HepG2 (cell line): Measurements from ENCODE around the gene TRPC1. TPM values are rescaled to one million over a fixed set of nuclear protein-coding genes. Genes with fewer than 3 reads are reported as not detected.
A peak's percentile ranks its signal among the peaks of the same experiment; 100 is the strongest.

Source experiments
- BCL6 ChIP-seq: IDR thresholded peaks from 2 replicates; pipeline ENCODE4 v1.6.1; 2016; ENCODE audit warnings: missing genetic modification reagents, missing compliant biosample characterization
- KLF15 ChIP-seq: sonication (generic); formaldehyde crosslinking; IDR thresholded peaks from 2 replicates; pipeline ENCODE4 v1.8.1; 2023; ENCODE audit warnings: borderline replicate concordance, mild to moderate bottlenecking, inconsistent platforms, missing genetic modification reagents, mixed read lengths
- NFKBIZ ChIP-seq: IDR thresholded peaks from 2 replicates; pipeline ENCODE4 v1.6.1; 2018; ENCODE audit warnings: missing genetic modification reagents, missing compliant biosample characterization
- POGZ ChIP-seq: sonication (generic); formaldehyde crosslinking; IDR thresholded peaks from 2 replicates; pipeline ENCODE4 v1.4.0; 2020; ENCODE audit warnings: mild to moderate bottlenecking, missing genetic modification reagents
- SALL1 ChIP-seq: sonication (generic); formaldehyde crosslinking; IDR thresholded peaks from 2 replicates; pipeline ENCODE4 v1.8.0; 2022; ENCODE audit warnings: mild to moderate bottlenecking, missing genetic modification reagents
- SP4 ChIP-seq: sonication (generic); formaldehyde crosslinking; IDR thresholded peaks from 2 replicates; pipeline ENCODE4 v1.8.1; 2023; ENCODE audit warnings: mild to moderate bottlenecking, missing genetic modification reagents
- TBX2 ChIP-seq: sonication (generic); formaldehyde crosslinking; IDR thresholded peaks from 2 replicates; pipeline ENCODE4 v1.5.0; 2020; ENCODE audit warnings: missing genetic modification reagents, mild to moderate bottlenecking, borderline replicate concordance
- TEAD2 ChIP-seq: sonication (generic); formaldehyde crosslinking; IDR thresholded peaks from 2 replicates; pipeline ENCODE4 v1.9.0; 2021; ENCODE audit warnings: missing genetic modification reagents
- TMF1 ChIP-seq: sonication (generic); formaldehyde crosslinking; IDR thresholded peaks from 2 replicates; pipeline ENCODE4 v1.8.1; 2022; ENCODE audit warnings: low read depth, missing genetic modification reagents
- TOE1 ChIP-seq: sonication (generic); formaldehyde crosslinking; IDR thresholded peaks from 2 replicates; pipeline ENCODE4 v1.4.0; 2020; ENCODE audit warnings: mild to moderate bottlenecking, missing genetic modification reagents
- ZNF3 ChIP-seq: IDR thresholded peaks from 2 replicates; pipeline ENCODE4 v1.7.0; 2017; ENCODE audit warnings: inconsistent platforms
- ZNF326 ChIP-seq: sonication (generic); formaldehyde crosslinking; IDR thresholded peaks from 2 replicates; pipeline ENCODE4 v1.4.0; 2020; ENCODE audit warnings: missing genetic modification reagents, borderline replicate concordance
- ZNF44 ChIP-seq: sonication (generic); formaldehyde crosslinking; IDR thresholded peaks from 2 replicates; pipeline ENCODE4 v1.5.1; 2020; ENCODE audit warnings: mild to moderate bottlenecking, missing genetic modification reagents
- ZNF496 ChIP-seq: sonication (generic); formaldehyde crosslinking; IDR thresholded peaks from 2 replicates; pipeline ENCODE4 v1.8.1; 2023; ENCODE audit warnings: mild to moderate bottlenecking, moderate library complexity, missing genetic modification reagents; ENCODE audit not compliant: insufficient replicate concordance
- ZSCAN29 ChIP-seq: sonication (generic); formaldehyde crosslinking; conservative IDR thresholded peaks from 2 replicates; pipeline ENCODE4 v1.4.0; 2020; ENCODE audit warnings: mild to moderate bottlenecking, missing genetic modification reagents
- polyA plus RNA-seq, 8 experiments: library from polyadenylated mRNA; depleted of rRNA in 3 of 8; stranded (reverse) in 7 of 8; unstranded in 1 of 8; fragments of >200 nt; fragmentation: Illumina TruSeq in 4 of 8; extraction: Trizol in 4 of 8; gene quantifications; 2 replicates each; pipeline versions ENCODE4 v1.2.1 to v1.2.3, GENCODE V29; 2011 to 2016; ENCODE audit warnings: low read depth in 4 of 8, missing spikeins in 1 of 8, mixed read lengths in 1 of 8; ENCODE audit not compliant: insufficient read depth in 1 of 8
- total RNA-seq, 5 experiments: library from RNA; depleted of rRNA; stranded (reverse); fragments of >200 nt; fragmentation: Illumina TruSeq; extraction: Trizol; gene quantifications; 2 replicates each; pipeline ENCODE4 v1.2.3, GENCODE V29; 2016; ENCODE audit warnings: low read depth in 1 of 5
- TF ChIP-seq, protein P1 (sequence below): sonication (generic); formaldehyde crosslinking; IDR thresholded peaks from 2 replicates; pipeline ENCODE4 v1.5.0; 2020; ENCODE audit warnings: mild to moderate bottlenecking, missing genetic modification reagents, borderline replicate concordance
- TF ChIP-seq, protein P2 (sequence below): sonication (generic); formaldehyde crosslinking; IDR thresholded peaks from 2 replicates; pipeline ENCODE4 v1.4.0; 2020; ENCODE audit warnings: missing genetic modification reagents

TRPC1 gene
- total and polyA plus RNA-seq, 2 of the 13 experiments (the other 11 are each of a cell fraction or from before 2014, with no cell fraction given) = 10.8 to 13.1 TPM

DNA sequence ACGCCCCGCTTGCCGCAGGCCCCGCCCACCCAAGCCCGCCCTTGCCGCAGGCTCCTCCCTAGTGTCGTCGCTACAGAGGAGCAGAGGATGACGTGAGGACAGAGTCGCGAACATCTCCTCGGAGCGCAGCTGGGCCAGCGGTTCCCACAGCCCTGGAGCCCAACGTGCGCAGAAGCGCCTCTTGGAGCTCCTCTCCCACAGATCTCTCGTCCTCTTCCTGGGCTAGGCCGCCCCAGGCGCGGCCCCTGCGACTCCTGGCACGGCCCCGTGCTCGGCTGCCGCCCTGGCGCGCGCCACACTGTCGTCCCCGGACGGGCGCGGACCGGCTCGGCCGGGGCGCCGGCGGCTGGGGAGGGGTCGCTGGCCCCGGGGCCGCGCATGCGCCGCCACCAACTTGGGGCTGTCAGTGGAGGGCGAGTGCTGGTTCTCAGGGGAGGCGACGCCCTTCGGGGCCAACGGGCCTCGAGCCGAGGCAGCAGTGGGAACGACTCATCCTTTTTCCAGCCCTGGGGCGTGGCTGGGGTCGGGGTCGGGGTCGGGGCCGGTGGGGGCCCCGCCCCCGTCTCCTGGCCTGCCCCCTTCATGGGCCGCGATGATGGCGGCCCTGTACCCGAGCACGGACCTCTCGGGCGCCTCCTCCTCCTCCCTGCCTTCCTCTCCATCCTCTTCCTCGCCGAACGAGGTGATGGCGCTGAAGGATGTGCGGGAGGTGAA is at the start of gene TRPC1 (continued):
- TF ChIP-seq, protein P1, sequence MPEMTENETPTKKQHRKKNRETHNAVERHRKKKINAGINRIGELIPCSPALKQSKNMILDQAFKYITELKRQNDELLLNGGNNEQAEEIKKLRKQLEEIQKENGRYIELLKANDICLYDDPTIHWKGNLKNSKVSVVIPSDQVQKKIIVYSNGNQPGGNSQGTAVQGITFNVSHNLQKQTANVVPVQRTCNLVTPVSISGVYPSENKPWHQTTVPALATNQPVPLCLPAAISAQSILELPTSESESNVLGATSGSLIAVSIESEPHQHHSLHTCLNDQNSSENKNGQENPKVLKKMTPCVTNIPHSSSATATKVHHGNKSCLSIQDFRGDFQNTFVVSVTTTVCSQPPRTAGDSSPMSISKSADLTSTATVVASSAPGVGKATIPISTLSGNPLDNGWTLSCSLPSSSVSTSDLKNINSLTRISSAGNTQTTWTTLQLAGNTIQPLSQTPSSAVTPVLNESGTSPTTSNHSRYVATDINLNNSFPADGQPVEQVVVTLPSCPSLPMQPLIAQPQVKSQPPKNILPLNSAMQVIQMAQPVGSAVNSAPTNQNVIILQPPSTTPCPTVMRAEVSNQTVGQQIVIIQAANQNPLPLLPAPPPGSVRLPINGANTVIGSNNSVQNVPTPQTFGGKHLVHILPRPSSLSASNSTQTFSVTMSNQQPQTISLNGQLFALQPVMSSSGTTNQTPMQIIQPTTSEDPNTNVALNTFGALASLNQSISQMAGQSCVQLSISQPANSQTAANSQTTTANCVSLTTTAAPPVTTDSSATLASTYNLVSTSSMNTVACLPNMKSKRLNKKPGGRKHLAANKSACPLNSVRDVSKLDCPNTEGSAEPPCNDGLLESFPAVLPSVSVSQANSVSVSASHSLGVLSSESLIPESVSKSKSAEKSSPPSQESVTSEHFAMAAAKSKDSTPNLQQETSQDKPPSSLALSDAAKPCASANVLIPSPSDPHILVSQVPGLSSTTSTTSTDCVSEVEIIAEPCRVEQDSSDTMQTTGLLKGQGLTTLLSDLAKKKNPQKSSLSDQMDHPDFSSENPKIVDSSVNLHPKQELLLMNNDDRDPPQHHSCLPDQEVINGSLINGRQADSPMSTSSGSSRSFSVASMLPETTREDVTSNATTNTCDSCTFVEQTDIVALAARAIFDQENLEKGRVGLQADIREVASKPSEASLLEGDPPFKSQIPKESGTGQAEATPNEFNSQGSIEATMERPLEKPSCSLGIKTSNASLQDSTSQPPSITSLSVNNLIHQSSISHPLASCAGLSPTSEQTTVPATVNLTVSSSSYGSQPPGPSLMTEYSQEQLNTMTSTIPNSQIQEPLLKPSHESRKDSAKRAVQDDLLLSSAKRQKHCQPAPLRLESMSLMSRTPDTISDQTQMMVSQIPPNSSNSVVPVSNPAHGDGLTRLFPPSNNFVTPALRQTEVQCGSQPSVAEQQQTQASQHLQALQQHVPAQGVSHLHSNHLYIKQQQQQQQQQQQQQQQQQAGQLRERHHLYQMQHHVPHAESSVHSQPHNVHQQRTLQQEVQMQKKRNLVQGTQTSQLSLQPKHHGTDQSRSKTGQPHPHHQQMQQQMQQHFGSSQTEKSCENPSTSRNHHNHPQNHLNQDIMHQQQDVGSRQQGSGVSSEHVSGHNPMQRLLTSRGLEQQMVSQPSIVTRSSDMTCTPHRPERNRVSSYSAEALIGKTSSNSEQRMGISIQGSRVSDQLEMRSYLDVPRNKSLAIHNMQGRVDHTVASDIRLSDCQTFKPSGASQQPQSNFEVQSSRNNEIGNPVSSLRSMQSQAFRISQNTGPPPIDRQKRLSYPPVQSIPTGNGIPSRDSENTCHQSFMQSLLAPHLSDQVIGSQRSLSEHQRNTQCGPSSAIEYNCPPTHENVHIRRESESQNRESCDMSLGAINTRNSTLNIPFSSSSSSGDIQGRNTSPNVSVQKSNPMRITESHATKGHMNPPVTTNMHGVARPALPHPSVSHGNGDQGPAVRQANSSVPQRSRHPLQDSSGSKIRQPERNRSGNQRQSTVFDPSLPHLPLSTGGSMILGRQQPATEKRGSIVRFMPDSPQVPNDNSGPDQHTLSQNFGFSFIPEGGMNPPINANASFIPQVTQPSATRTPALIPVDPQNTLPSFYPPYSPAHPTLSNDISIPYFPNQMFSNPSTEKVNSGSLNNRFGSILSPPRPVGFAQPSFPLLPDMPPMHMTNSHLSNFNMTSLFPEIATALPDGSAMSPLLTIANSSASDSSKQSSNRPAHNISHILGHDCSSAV (CRISPR knock-in tag) = no peak
- TF ChIP-seq ZNF496 (CRISPR knock-in tag) = no peak
- TF ChIP-seq TEAD2 (CRISPR knock-in tag) = no peak
- TF ChIP-seq, protein P2, sequence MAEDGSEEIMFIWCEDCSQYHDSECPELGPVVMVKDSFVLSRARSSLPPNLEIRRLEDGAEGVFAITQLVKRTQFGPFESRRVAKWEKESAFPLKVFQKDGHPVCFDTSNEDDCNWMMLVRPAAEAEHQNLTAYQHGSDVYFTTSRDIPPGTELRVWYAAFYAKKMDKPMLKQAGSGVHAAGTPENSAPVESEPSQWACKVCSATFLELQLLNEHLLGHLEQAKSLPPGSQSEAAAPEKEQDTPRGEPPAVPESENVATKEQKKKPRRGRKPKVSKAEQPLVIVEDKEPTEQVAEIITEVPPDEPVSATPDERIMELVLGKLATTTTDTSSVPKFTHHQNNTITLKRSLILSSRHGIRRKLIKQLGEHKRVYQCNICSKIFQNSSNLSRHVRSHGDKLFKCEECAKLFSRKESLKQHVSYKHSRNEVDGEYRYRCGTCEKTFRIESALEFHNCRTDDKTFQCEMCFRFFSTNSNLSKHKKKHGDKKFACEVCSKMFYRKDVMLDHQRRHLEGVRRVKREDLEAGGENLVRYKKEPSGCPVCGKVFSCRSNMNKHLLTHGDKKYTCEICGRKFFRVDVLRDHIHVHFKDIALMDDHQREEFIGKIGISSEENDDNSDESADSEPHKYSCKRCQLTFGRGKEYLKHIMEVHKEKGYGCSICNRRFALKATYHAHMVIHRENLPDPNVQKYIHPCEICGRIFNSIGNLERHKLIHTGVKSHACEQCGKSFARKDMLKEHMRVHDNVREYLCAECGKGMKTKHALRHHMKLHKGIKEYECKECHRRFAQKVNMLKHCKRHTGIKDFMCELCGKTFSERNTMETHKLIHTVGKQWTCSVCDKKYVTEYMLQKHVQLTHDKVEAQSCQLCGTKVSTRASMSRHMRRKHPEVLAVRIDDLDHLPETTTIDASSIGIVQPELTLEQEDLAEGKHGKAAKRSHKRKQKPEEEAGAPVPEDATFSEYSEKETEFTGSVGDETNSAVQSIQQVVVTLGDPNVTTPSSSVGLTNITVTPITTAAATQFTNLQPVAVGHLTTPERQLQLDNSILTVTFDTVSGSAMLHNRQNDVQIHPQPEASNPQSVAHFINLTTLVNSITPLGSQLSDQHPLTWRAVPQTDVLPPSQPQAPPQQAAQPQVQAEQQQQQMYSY (CRISPR knock-in tag) = no peak; the same call in 1 of the 2 replicates
- TF ChIP-seq ZNF326 = no peak
- no peak for TF ChIP-seq TOE1
- TF ChIP-seq ZNF3 (CRISPR knock-in tag) = no peak
- peak; percentile 55 for TF ChIP-seq SP4 (CRISPR knock-in tag)
- TF ChIP-seq TMF1 (CRISPR knock-in tag) = no peak
- no peak for TF ChIP-seq POGZ
- TF ChIP-seq KLF15 (CRISPR knock-in tag) = no peak
- TF ChIP-seq NFKBIZ = no peak
- TF ChIP-seq ZNF44 = no peak
- no peak; the same call in 1 of the 2 replicates for TF ChIP-seq BCL6 (CRISPR knock-in tag)
- TF ChIP-seq ZSCAN29 (CRISPR knock-in tag) = no peak
- no peak; the same call in 1 of the 2 replicates for TF ChIP-seq SALL1 (CRISPR knock-in tag)
- TF ChIP-seq TBX2 (CRISPR knock-in tag) = 0 out of 2 replicates have a peak, but pooled peaks have one; percentile 12
